SK-MEL-5 (cell line): ENCODE data around the gene GAD1. TPM values are rescaled to one million over a fixed set of nuclear protein-coding genes. Genes with fewer than 3 reads are reported as not detected.
A peak's percentile ranks its signal among the peaks of the same experiment; 100 is the strongest.

ENCODE experiments used
- DNase-seq: peaks from one replicate; pipeline ENCODE4 v3.0.0-alpha.2; 2016; ENCODE audit warnings: low read depth, low spot score
- in situ Hi-C: cut with HindIII; loops from 2 replicates; pipeline ENCODE4 v1.10.0; 2016; ENCODE audit warnings: low sequenced_read_pairs, high pct_unique_total_duplicates, low pct_unique_long_range_greater_than_20kb
- total RNA-seq: library from RNA; depleted of rRNA; stranded (reverse); fragments of >200 nt; shearing (Covaris generic); gene quantifications from 2 replicates; pipeline ENCODE4 v1.2.3, GENCODE V29; 2014

GAD1 gene
- total RNA-seq, 1 experiment from 2014 or later: 18.1 TPM

GRCh38 chr2:170829036-170829435 lies 12.3 kb downstream of the GAD1 start:
- DNase-seq: no peak
- in situ Hi-C loops: no loop called here

GRCh38 chr2:170830166-170830565 lies 13.5 kb downstream of the GAD1 start:
- in situ Hi-C loops: no loop called here
- no peak for DNase-seq

GRCh38 chr2:170831115-170831514 lies 14.4 kb downstream of the GAD1 start:
- in situ Hi-C loops: no loop called here
- no peak for DNase-seq

- no peak for DNase-seq
- in situ Hi-C loops: no loop called here
Observed at GRCh38 chr2:170836027-170836426, 19.3 kb downstream of the GAD1 start.

- in situ Hi-C loops: no loop called here
- DNase-seq: no peak
Observed at GRCh38 chr2:170840717-170841210, 24.1 kb downstream of the GAD1 start.

- no peak for DNase-seq
- in situ Hi-C loops: no loop called here
Observed at GRCh38 chr2:170842785-170843184, 26.1 kb downstream of the GAD1 start.

GRCh38 chr2:170843656-170844055 lies 27.0 kb downstream of the GAD1 start:
- in situ Hi-C loops: no loop called here
- peak; percentile 22 for DNase-seq

GRCh38 chr2:170845343-170845742 lies 28.7 kb downstream of the GAD1 start:
- in situ Hi-C loops: no loop called here
- peak; percentile 45 for DNase-seq

- DNase-seq: no peak
- in situ Hi-C loops: no loop called here
Observed at GRCh38 chr2:170846314-170846713, 29.6 kb downstream of the GAD1 start.

- in situ Hi-C loops: no loop called here
- no peak for DNase-seq
Observed at GRCh38 chr2:170847716-170848115, 31.0 kb downstream of the GAD1 start.

GRCh38 chr2:170848587-170848986 lies 31.9 kb downstream of the GAD1 start:
- in situ Hi-C loops: no loop called here
- peak; percentile 25 for DNase-seq

GRCh38 chr2:170850251-170850650 lies 33.6 kb downstream of the GAD1 start:
- in situ Hi-C loops: no loop called here
- no peak for DNase-seq

- no peak for DNase-seq
- in situ Hi-C loops: no loop called here
Observed at GRCh38 chr2:170851635-170852034, 34.9 kb downstream of the GAD1 start.

- in situ Hi-C loops: no loop called here
- DNase-seq: no peak
Observed at GRCh38 chr2:170856066-170856465, 39.4 kb downstream of the GAD1 start.

- in situ Hi-C loops: no loop called here
Observed at GRCh38 chr2:170862286-170862902, 45.7 kb downstream of the GAD1 start.

GRCh38 chr2:170863087-170863486 lies 46.4 kb downstream of the GAD1 start:
- DNase-seq: no peak
- in situ Hi-C loops: no loop called here

More at GRCh38 chr2:170862286-170862902, 45.7 kb downstream of the GAD1 start:
- no peak for DNase-seq

- in situ Hi-C loops: no loop called here
Observed at GRCh38 chr2:170869036-170869435, 52.3 kb downstream of the GAD1 start.

GRCh38 chr2:170869461-170869860 lies 52.8 kb downstream of the GAD1 start:
- in situ Hi-C loops: no loop called here
- DNase-seq: no peak

More at GRCh38 chr2:170869036-170869435, 52.3 kb downstream of the GAD1 start:
- no peak for DNase-seq

- in situ Hi-C loops: no loop called here
- peak; percentile 97 for DNase-seq
Observed at GRCh38 chr2:170873035-170873692, 56.5 kb downstream of the GAD1 start.
